IPS-NIHi7 (cell line): ENCODE data around the gene ZNF281.
A peak's percentile ranks its signal among the peaks of the same experiment; 100 is the strongest.

Experiments
- DNase-seq: peaks from one replicate; pipeline ENCODE4 v3.0.0; 2012; ENCODE audit warnings: mixed read lengths; ENCODE audit errors: extremely low spot score

Gene ZNF281

DNA sequence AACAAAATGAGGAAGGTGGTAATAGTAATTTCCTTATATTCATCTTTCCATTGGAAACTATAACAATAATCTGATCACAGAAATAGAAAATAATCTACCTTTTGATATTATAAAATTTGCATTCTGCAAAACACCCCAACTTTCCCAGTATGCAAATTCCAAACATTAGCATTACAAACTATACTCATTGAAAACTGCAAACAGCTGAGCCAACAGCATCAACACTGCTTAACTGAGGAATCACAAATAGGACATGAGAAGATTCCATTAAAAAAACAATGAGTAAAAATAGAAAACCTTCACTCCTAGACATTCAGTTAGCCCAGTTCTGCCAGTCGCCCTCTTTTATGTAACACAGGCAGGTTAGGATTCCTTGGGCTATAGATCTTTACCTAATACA, 18.1 kb downstream of the ZNF281 start:
- DNase-seq = no peak

DNA sequence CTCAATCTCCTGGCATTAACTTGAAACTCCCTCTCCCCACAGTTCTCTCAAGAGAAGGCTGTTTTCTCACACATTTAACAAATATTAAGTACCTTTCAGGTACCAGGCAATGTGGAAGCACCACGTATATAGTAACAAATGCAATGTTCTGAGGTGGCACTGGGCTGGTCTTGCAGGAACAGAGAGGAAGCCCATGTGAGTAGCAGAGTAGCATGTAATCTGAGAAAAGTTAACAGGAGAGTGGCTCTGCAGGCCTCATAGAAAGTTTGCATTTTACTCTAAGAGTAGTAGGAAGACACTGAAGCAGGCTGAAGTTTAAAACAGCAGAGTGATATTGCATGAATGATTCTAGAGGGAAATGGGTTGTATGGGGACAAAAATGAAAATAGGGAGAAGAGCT, 21.0 kb downstream of the ZNF281 start:
- no peak for DNase-seq

DNA sequence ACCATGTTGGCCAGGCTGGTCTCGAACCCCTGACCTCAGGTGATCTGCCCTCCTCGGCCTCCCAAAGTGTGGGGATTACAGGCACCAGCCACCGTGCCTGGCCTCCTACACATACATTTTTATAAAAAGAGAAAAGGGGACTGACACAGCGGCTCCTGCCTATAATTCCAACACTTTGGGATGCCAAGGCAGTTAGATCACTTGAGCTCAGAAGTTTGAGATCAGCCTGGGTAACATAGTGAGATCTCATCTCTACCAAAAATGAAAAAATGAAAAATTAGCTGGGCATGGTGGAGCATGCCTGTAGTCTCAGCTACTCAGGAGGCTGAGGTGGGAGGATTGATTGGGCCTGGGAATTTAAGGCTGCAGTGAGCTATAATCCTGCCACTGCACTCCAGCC, 23.4 kb downstream of the ZNF281 start:
- DNase-seq = no peak

DNA sequence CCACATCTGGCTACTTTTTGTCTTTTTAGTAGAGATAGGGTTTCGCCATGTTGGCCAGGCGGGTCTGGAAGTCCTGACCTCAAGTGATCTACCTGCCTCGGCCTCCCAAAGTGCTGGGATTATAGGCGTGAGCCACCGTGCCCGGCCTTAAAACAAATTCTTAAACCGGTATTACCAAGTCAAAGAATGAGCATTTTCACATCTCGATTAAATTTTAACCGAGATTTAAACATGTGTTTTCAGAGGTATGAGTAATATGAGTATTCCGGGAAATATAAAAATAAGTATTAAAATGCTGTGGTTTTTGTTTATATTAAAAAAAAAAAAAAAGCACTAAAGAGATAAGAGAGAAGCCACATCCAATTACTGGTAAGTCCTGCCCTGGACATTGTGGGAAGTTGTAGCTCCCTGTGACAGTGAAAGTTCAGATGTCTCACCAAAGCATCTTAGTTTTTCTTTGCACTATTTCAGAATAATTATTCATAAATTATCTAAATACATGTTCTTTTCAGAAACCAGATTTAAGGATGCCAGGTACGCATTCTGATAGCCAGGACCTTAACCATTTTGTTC, 24.9 kb downstream of the ZNF281 start:
- DNase-seq = no peak

DNA sequence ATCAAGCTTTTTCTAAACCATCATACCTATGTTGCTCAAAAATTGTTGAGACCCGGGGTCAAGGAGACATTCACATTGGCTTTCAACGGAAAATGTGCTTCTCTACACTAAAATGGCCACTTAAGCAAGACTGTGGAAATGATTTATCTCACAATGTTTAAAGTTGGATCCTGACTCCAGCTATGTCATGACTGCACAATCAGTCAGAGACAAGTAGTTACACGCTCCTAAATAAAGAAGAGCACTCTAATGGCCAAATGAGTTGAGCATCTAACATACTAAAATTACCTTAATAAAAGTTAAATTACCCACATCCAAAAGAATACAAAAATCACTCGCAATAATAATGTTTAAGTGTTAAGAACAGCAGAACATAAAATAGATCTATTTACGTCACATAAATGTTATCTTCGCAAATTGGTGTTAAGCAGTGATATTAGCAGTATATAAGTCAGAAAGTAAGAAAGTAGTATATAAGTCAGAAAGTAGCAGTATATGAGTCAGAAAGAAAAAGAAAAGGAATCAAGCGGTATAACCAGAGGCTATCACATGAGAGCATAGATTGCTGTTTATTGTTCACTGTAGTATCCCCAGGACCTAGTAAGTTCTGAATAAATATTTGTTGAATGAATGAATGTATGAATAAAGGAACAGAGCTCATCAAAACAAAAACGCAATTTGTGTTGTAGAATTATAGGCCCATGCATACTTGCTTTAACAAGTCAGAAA, 28.4 kb downstream of the ZNF281 start:
- DNase-seq = no peak

DNA sequence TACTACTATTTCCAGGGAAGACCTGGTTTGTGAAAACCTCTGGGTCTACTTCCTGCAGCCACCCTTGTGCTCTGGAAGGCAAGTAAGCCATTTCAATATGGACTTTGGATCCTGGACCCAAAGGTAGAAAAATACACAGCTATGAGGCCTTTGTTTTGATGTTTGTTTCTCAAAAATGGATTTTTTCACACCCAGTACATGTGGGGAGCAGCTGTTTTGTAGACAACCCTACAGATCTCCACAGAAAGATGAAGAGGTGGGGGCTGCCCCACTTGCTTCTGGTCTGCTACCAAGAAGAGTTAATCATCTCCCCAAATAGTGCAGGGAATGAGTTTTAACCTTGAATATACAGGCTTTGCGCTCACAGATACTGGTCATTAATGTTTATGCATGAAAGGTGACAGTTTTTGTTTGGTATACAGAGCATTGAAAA, 29.2 kb downstream of the ZNF281 start:
- DNase-seq = no peak

DNA sequence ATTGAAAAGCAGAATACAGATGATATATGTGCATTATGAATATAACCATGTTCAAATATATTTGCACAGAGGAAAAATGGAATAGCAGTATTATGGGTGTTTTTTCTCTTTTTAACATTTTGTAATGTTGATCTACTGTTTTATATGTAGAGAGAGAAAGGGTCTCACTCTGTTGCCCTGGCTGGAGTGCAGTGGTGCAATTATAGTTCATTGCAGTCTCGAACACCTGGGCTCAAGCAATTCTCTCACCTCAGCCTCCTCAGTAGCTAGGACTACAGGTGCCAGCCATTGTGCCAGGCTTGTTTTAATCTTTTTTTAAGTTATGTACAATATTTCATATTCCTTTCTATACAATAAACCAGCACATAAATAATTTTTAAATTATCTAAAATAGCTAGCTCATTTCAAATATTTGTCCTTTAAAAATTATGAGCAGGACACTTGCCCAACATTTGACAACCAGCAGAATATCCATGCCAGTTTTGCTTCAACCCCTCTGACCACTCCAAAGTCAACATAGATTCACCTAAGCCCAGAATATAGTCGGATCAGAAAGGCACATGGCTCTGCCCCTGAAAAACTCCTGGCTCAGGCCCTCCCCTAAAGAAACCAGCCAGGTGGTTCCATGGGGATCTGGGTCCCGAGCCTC, 29.8 kb downstream of the ZNF281 start:
- DNase-seq = no peak

DNA sequence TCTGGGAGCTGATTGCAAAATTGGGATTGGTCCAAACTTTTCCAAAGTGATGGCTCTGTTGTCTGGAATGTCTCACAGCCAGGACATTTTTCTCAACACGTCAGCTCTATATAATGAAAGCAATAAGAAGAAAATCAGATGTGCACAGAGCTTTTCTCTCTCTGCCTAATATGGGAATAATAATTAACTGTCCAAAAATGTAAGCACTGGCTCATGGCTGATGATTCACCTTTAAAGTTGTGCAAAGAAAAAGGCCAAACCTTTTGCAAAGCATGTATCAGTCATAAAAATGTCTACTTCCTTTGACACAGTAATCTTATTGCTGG, 30.4 kb downstream of the ZNF281 start:
- DNase-seq = no peak

DNA sequence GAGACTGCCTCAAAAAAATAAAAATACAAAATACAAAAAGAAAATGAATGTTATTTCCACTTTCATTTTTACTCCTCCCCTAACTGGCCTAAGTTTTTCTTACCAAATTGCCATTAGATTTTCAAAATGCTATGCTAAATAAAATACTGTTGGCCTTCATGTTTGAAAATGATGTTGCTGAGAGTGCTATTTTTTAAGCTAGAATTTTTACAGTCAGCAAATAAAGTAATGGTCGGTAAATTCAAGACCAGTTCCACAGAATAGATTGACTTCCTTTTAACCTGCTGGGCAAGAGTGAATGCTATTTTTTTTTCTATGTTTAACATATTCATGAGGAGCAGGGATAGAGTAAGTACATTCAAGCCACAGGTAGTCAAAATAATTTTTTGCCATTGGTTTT, 31.7 kb downstream of the ZNF281 start:
- no peak for DNase-seq

DNA sequence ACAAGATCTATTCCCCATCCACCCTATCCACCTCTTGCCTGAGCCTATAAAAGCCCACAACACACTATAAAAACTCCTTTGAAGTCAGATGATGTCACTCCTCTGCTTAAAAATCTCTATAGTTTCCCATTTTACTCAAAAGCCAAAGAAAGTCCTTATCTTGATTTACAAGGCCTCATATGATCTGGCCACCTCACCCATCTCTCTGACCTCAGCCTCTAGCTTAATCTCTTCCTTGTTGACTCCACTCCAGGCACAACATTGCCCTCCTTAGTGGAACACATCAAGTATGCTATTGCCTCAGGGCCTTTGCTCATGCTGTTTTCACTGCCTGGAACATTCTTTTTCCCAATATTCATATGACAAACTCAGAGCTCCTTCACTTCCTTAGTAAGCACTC, 33.3 kb downstream of the ZNF281 start:
- DNase-seq = no peak

DNA sequence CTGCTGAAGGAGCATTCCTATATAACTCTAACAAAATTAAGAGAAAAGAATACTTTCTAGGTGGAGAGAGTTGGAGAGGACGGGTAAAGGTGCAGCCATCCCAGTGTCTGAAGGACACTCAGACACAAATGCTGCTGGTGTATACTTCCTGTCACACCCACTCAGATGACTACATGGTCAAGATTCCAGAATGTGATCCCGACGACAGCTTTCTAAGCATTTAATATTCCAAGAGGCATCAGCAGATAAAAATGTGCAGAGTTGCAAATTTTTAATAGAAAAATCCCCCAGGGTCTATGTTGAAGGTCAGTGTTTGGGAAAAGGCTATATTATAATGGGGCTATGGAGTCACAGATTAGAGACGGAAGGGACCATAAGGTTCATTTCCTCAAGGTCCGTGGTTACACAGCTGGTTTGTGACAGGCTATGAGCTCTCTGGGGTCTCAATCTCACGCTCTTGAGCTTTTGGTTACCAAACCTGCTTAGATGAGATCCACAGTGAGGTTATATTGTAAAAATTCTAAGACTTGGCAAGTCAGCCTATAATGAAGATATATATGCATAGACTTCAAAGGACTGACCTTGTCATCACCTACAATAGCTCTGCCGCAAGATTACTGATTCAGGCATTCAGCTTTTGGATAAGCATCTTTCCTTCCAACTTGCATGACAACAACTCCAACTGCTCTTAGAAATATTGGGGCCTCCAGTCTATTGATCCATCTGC, 35.1 kb downstream of the ZNF281 start:
- no peak for DNase-seq

DNA sequence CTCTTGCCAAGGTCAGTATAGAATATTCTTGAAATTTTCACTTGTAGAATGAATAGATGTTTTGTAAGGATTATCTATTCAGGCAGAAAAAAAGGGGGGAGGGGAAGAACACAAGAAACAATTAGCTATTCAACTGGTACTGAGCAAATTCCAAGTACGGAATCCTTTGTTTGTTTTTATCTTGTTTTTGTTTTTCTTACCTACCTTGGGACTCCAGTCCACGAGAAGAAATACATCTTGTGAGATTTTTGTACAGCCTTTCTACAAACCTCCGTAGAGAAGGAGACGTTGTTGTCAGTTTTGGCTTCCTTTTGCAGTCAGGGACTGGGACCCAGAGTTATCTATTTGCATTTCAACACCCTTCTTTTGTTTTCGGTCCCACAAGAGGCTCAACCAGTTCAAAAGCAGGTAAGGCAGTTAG, 36.0 kb downstream of the ZNF281 start:
- DNase-seq = peak; percentile 45

DNA sequence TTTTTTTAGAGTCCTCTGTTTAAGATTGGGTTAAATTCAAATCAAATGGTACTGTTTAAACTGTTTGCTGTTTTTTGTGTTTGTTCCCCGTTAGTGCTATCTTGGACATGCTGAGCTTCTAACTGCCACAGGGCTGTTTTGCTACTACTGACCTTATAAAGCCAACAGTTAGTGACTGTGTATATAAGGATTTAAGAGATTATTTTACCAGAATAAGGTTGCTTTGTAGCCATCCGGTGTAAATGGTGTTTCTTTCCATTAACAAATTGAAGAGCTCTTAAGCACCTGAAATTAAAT, 37.0 kb downstream of the ZNF281 start:
- no peak for DNase-seq

DNA sequence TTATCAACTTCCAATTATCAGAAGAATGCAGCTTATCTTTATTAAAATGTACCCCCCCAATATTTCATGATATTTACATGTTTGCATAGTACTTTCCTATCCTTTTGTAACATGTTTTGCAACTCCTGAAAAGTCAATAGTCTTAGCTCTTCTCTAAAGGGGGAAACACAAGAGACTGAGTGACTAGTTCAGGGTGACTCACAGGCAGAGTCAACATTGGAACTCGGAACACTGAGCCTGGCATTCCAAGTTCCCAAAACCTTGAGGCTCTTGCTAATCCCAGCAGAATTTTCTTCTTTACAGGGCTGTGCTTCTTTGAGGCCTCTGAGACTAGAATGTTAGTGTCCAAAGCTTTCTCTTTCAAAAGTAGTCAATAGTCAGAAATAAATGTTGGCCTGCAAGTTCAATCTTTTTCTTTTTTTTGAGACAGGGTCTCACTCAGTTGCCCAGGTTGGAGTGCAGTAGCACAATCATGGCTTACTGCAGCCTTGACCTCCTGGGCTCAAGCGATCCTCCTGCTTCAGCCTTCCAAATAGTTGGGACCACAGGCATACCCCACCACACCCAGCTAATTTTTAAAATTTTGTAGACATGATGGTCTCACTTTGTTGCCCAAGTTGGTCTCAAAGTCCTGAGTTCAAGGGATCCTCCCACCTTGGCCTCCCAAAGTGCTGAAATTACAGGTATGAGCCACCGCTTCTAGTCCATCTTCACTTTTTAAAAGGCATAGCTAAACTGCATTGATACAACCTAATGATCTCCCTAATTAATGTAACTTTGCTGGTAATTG, 37.5 kb downstream of the ZNF281 start:
- no peak for DNase-seq

DNA sequence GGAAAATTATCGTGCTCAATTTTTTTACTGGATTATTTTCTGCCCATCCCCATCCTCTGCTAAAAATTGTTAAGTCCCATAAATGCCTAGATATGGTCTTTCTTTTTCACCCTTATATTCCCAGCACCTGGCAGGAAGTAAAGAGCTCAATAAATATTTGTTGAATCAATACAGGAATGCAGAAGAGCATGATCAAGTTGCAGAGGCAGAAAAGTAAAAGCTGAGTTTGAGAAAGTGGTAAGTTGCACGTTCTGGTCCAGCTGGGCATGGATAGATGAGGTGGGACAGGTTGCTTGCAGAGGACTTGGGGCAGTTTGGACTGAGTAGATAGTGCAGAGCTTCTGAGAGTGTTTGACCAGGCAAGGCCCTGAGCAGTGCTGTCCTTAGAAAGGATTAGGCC, 40.1 kb downstream of the ZNF281 start:
- DNase-seq = no peak

DNA sequence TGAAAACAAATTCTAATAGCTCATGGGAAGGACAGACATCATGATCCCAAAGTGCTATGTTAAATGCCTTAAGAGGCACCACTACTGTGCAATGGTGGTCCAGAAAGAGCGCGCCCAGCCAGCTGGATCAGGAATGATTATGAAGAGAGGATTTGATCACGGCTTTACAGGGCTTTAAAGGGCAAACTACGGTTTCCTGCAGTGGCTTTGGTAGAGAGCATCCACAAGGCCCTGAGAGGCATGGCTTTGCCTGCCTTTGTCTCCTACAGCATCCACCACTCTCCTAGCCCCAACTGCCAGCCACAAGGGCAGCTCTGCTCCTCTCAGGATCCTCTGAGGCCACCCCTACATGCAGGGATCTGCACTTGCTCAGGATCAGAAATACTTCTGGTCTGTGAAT, 40.7 kb downstream of the ZNF281 start:
- no peak for DNase-seq

DNA sequence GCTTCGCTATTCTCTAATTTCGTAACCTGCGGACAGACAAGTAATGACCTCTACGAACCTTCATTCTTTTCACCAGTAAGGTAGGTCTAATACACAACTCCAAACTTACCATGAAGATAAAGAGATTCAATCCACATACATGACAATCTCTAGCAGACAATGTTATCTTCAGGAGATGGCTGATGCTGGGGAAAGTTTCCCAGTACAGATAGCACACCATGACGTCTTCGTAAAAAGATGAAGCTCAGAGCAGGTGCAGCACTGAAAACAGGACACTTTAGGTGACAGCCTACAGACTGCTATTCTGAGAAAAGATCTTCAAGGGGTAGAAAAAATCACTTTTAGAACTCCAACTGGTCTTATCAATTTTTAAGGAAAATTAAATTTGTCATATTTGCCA, 41.3 kb downstream of the ZNF281 start:
- DNase-seq = no peak

DNA sequence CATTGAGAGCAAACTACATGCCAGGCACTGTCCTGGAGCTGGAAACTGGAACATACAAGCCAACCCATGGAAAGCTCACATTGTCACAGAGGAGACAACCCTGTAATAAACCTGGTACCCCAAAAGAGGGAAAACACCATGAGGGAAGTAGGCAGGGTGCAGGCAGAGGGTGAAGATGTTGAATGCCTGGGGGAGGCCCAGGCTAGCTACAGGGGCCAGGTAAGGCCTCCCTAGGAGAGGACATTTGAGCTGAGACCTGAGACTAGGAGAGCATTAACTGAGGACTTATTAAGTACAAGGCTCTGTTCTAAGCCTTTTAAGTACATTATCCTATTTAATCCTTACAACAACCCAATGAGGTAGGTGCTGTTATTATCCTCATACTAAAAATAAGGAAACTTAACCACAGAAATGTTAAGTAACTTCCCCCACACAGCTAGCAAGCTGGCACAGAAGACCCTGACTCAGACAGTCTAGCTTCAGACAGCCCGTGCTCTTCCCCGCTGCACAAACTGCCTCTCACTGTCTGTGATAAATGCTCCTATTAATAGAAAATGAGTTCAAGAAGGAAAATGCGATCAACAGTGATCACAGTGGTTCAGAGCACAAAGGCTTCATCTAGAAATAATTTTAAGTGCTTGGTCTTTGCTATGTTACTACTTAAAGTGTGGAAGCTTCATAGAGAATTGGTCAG, 41.8 kb downstream of the ZNF281 start:
- DNase-seq = no peak

DNA sequence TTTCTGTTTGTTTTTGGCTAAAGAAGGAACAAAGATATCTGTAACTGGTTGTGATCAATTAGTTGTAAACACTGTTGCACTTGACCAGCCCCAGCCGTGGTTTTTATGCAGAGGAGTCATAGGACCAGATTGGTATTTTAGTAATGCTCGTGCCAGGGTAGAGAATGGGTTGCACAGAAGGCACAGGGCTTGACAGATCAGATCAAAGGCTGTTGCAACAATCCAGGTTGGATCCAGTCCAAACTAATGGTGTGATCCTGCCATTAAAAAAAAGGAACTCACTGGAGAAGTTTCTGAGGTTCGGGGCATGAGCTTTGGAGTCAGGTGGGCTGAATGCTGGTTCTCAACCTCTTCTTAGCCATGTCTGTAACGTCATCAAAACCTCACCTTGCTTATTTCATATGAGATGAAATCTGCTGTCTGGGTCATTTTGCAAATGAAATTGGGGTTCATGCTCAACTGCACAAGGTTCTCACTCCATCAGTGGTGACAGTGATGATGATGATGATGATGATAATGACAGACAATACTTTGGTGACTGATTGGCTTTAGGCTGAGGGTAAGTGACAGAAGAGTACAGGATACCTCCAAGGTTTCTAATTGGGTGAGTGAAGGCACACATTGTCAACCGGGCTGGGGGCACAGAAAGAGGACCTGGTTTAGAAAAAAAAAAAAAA, 43.1 kb downstream of the ZNF281 start:
- DNase-seq = no peak

DNA sequence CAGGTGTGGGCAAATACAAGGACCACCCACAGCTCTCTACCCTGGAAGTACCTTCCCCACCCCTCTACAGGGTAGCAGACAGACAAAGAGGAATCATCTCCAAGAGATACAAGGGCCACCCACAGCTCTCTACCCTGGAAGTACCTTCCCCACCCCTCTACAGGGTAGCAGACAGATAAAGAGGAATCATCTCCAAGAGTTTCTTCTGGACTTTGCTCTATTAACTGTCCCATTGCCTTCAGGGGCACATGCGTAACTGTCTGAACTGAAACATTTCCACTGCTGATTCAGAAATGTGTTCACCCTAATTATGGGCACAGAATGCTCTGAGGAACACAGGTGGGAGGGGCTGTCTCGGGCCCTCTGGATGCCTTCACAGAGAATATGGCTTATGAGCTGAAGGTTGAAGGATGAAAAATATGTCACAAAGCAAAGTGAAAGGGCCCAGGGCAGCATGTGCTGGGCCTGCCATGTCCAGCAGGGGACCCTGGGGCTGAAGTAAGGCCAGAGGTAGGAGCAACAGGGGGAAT, 43.9 kb downstream of the ZNF281 start:
- no peak for DNase-seq

DNA sequence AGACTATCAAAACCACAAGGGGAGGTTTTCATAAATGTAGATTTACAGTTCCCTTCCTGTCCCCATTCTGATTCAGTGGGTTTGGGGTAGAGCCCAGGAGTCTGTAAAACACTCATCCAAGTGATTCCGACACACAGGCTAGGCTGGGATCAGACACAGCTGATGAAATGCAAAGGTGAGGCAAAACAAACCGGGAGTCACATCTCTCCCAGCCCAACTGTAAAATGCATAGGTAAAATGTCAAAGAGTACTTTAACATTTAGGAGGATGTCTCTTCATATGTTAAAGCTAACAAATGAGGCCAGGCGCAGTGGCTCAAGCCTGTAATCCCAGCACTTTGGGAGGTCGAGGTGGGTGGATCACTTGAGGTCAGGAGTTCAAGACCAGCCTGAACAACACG, 45.0 kb downstream of the ZNF281 start:
- DNase-seq = peak; percentile 47
